Measurements from ENCODE around the gene PAFAH2. TPM values are rescaled to one million over a fixed set of nuclear protein-coding genes. Genes with fewer than 3 reads are reported as not detected.

Gene PAFAH2
- total and polyA plus RNA-seq, 12 donors, result 6.6 to 32.8 (median 13.6) TPM

GRCh38 chr1:26028490-26028980, 30.7 kb upstream of the PAFAH2 start:
- no peak for DNase-seq
- H3K27ac ChIP-seq, result no peak overlapping the region
- intact Hi-C loops (cut with DNase I), result no loop called here
- H3K27me3 ChIP-seq, result no peaks in the 10 kb centered on the region
- H3K4me1 ChIP-seq (replicated peaks in 1 of 2), result peaks cover 0 to 3% of the 10 kb centered on the region in 2 donors
- H3K36me3 ChIP-seq (replicated peaks in 1 of 2), result no peaks in the 10 kb centered on the region
- no peak overlapping the region for H3K4me3 ChIP-seq
- WGBS, 4 donors, result 74 to 95% (median 76%) methylated on average over 4 to 8 of the region's 8 CpGs
- H3K9me3 ChIP-seq (replicated peaks in 1 of 3), result no peaks in the 10 kb centered on the region
- TF ChIP-seq POLR2A (IDR thresholded peaks at IDR 0.05), result no peak
- TF ChIP-seq CTCF (IDR thresholded peaks at IDR 0.05), result no peak

- 30 to 44% (median 39%) methylated on average over 2 to 3 of the region's 3 CpGs for WGBS, 4 donors
- Histone ChIP-seq H3K36me3 (replicated peaks in 1 of 2) (no peaks in the 10 kb centered on the region), H3K9me3 (replicated peaks in 1 of 3) (no peaks in the 10 kb centered on the region), H3K27ac (no peak overlapping the region), H3K4me3 (no peak overlapping the region), H3K4me1 (replicated peaks in 1 of 2) (peaks cover 0 to 3% of the 10 kb centered on the region in 2 donors), H3K27me3 (no peaks in the 10 kb centered on the region)
- TF ChIP-seq POLR2A (IDR thresholded peaks at IDR 0.05) (no peak), CTCF (IDR thresholded peaks at IDR 0.05) (no peak)
- intact Hi-C loops (cut with DNase I), result no loop called here
- no peak for DNase-seq
These were observed 30.0 kb upstream of the PAFAH2 start for GRCh38 chr1:26027716-26028489.

GRCh38 chr1:26025517-26025916, 27.7 kb upstream of the PAFAH2 start:
- intact Hi-C loops (cut with DNase I), result no loop called here
- H3K27me3 ChIP-seq, result no peaks in the 10 kb centered on the region
- no peak for TF ChIP-seq CTCF (IDR thresholded peaks at IDR 0.05)
- TF ChIP-seq POLR2A (IDR thresholded peaks at IDR 0.05), result no peak
- H3K36me3 ChIP-seq (replicated peaks in 1 of 2), result no peaks in the 10 kb centered on the region
- 84 to 87% (median 85%) methylated on average over 5 of the region's 5 CpGs for WGBS, 4 donors
- no peak overlapping the region for H3K4me3 ChIP-seq
- peaks cover 0 to 22% of the 10 kb centered on the region in 2 donors for H3K4me1 ChIP-seq (replicated peaks in 1 of 2)
- H3K9me3 ChIP-seq (replicated peaks in 1 of 3), result no peaks in the 10 kb centered on the region
- no peak for DNase-seq
- no peak overlapping the region for H3K27ac ChIP-seq

GRCh38 chr1:26025060-26025459, 27.2 kb upstream of the PAFAH2 start:
- Histone ChIP-seq H3K36me3 (replicated peaks in 1 of 2) (no peaks in the 10 kb centered on the region), H3K4me3 (no peak overlapping the region), H3K27ac (no peak overlapping the region), H3K4me1 (replicated peaks in 1 of 2) (peaks cover 0 to 22% of the 10 kb centered on the region in 2 donors), H3K27me3 (no peaks in the 10 kb centered on the region), H3K9me3 (replicated peaks in 1 of 3) (no peaks in the 10 kb centered on the region)
- DNase-seq, result no peak
- 66 to 73% (median 72%) methylated on average over 5 of the region's 5 CpGs for WGBS, 4 donors
- intact Hi-C loops (cut with DNase I), result no loop called here
- TF ChIP-seq CTCF (IDR thresholded peaks at IDR 0.05) (no peak), POLR2A (IDR thresholded peaks at IDR 0.05) (no peak)

All from adrenal gland (tissue), 12 donors.